Astrocyte (in vitro differentiated cells and primary cell): ENCODE measurements around the gene SHROOM2. TPM values are rescaled to one million over a fixed set of nuclear protein-coding genes. Genes with fewer than 3 reads are reported as not detected.
A peak's percentile ranks its signal among the peaks of the same experiment; 100 is the strongest.

Experiments
- DNase-seq: peaks from one replicate; pipeline ENCODE4 v3.0.0-alpha.2; 2010; ENCODE audit warnings: low read depth
- FAIRE-seq: peaks from 2 replicates; lab custom pipeline; 2011; peaks lifted over from hg19 to GRCh38; lab: Jason Lieb, UNC
- H2AFZ ChIP-seq: 2 replicates; pipeline ENCODE4 v1.6.0; 2012; ENCODE audit warnings: low read depth, low read length, inconsistent platforms
- H3K27ac ChIP-seq: 2 replicates; pipeline ENCODE4 v1.5.1; 2011; ENCODE audit warnings: low read depth, low read length, inconsistent platforms
- H3K27me3 ChIP-seq: 2 replicates; pipeline ENCODE4 v1.6.0; 2011; ENCODE audit warnings: low read length, inconsistent platforms; ENCODE audit not compliant: insufficient read depth
- H3K36me3 ChIP-seq: 2 replicates; pipeline ENCODE4 v1.5.1; 2011; ENCODE audit warnings: low read length, inconsistent platforms; ENCODE audit not compliant: insufficient read depth
- H3K4me1 ChIP-seq: 2 replicates; pipeline ENCODE4 v1.5.1; 2011; ENCODE audit warnings: low read length, inconsistent platforms; ENCODE audit not compliant: insufficient read depth
- H3K4me2 ChIP-seq: 2 replicates; pipeline ENCODE4 v1.6.0; 2012; ENCODE audit warnings: low read length, inconsistent platforms
- H3K4me3 ChIP-seq: 2 replicates; pipeline ENCODE4 v1.5.1; 2011; ENCODE audit warnings: low read depth, mild to moderate bottlenecking, low read length, inconsistent platforms; ENCODE audit not compliant: insufficient read depth
- H3K79me2 ChIP-seq: 2 replicates; pipeline ENCODE4 v1.6.0; 2012; ENCODE audit warnings: mild to moderate bottlenecking, low read length, inconsistent platforms; ENCODE audit not compliant: insufficient read depth
- H3K9ac ChIP-seq: 2 replicates; pipeline ENCODE4 v1.6.0; 2012; ENCODE audit warnings: mild to moderate bottlenecking, low read length, inconsistent platforms
- H3K9me3 ChIP-seq: 2 replicates; pipeline ENCODE4 v1.5.1; 2012; ENCODE audit warnings: low read depth, mild to moderate bottlenecking, low read length, inconsistent platforms; ENCODE audit not compliant: insufficient read depth
- H4K20me1 ChIP-seq: 2 replicates; pipeline ENCODE4 v1.6.0; 2012; ENCODE audit warnings: low read length, inconsistent platforms; ENCODE audit not compliant: insufficient read depth
- H3K27ac Mint-ChIP-seq: one replicate; pipeline ENCODE4 v1.8.0; 2021; ENCODE audit warnings: mild to moderate bottlenecking, mixed read lengths; ENCODE audit not compliant: unreplicated experiment
- H3K27me3 Mint-ChIP-seq: one replicate; pipeline ENCODE4 v1.8.0; 2021; ENCODE audit warnings: low read depth, mixed read lengths; ENCODE audit not compliant: unreplicated experiment
- H3K36me3 Mint-ChIP-seq: one replicate; pipeline ENCODE4 v1.8.0; 2021; ENCODE audit warnings: low read depth, mixed read lengths; ENCODE audit not compliant: unreplicated experiment
- H3K4me1 Mint-ChIP-seq: one replicate; pipeline ENCODE4 v1.8.0; 2021; ENCODE audit warnings: low read depth, mixed read lengths; ENCODE audit not compliant: unreplicated experiment
- H3K4me3 Mint-ChIP-seq: one replicate; pipeline ENCODE4 v1.8.0; 2021; ENCODE audit warnings: mild to moderate bottlenecking, moderate library complexity, mixed read lengths; ENCODE audit not compliant: unreplicated experiment
- H3K9me3 Mint-ChIP-seq: one replicate; pipeline ENCODE4 v1.8.0; 2021; ENCODE audit warnings: mild to moderate bottlenecking, mixed read lengths; ENCODE audit not compliant: unreplicated experiment
- CTCF ChIP-seq: IDR thresholded peaks from 2 replicates; pipeline ENCODE4 v1.5.1; 2011; ENCODE audit warnings: low read depth, mild to moderate bottlenecking, inconsistent platforms, low read length, moderate library complexity; ENCODE audit not compliant: insufficient read depth
- EZH2 ChIP-seq: IDR thresholded peaks from 2 replicates; pipeline ENCODE4 v1.6.1; 2012; ENCODE audit warnings: mild to moderate bottlenecking, low read length, inconsistent platforms; ENCODE audit not compliant: insufficient read depth
- total RNA-seq: library from RNA; stranded (reverse); gene quantifications from 2 replicates; pipeline ENCODE4 v1.2.1, GENCODE V29; 2021

Gene SHROOM2
- total RNA-seq, 1 donor from 2014 or later, result 15.9 TPM

- Mint-ChIP-seq H3K9me3 (peaks cover 6% of the 10 kb centered on the region), H3K4me1 (no peaks in the 10 kb centered on the region), H3K36me3 (peaks cover 6% of the 10 kb centered on the region), H3K4me3 (no peak overlapping the region), H3K27me3 (no peaks in the 10 kb centered on the region), H3K27ac (no peak overlapping the region)
- Histone ChIP-seq H3K4me2 (no peak overlapping the region), H3K36me3 (no peaks in the 10 kb centered on the region), H3K27me3 (no peaks in the 10 kb centered on the region), H3K4me3 (no peak overlapping the region), H3K9me3 (no peaks in the 10 kb centered on the region), H2AFZ (no peak overlapping the region), H3K27ac (no peak overlapping the region), H3K4me1 (no peaks in the 10 kb centered on the region), H3K79me2 (no peaks in the 10 kb centered on the region), H4K20me1 (no peaks in the 10 kb centered on the region), H3K9ac (no peak overlapping the region)
- DNase-seq (no peak), FAIRE-seq (no peak)
- TF ChIP-seq EZH2, result no peak
- no peak for TF ChIP-seq CTCF
Measured at GRCh38 chrX:9953396-9953795, 167.2 kb downstream of the SHROOM2 start.

GRCh38 chrX:9955506-9955905, 169.3 kb downstream of the SHROOM2 start:
- H3K27me3 ChIP-seq, result no peaks in the 10 kb centered on the region
- FAIRE-seq (peak; percentile 87), DNase-seq (peak; percentile 62)
- H3K4me2 ChIP-seq, result no peak overlapping the region
- H3K9ac ChIP-seq, result no peak overlapping the region
- no peaks in the 10 kb centered on the region for H3K27me3 Mint-ChIP-seq
- peaks cover 6% of the 10 kb centered on the region for H3K36me3 Mint-ChIP-seq
- no peaks in the 10 kb centered on the region for H3K4me1 Mint-ChIP-seq
- TF ChIP-seq EZH2 (no peak), CTCF (no peak)
- H3K79me2 ChIP-seq, result no peaks in the 10 kb centered on the region
- H4K20me1 ChIP-seq, result no peaks in the 10 kb centered on the region
- peaks cover 6% of the 10 kb centered on the region for H3K9me3 Mint-ChIP-seq
- H3K27ac Mint-ChIP-seq, result no peak overlapping the region
- H2AFZ ChIP-seq, result no peak overlapping the region
- H3K4me3 Mint-ChIP-seq, result no peak overlapping the region
- H3K27ac ChIP-seq, result no peak overlapping the region
- H3K36me3 ChIP-seq, result no peaks in the 10 kb centered on the region
- no peaks in the 10 kb centered on the region for H3K4me1 ChIP-seq
- H3K9me3 ChIP-seq, result no peaks in the 10 kb centered on the region
- no peak overlapping the region for H3K4me3 ChIP-seq

GRCh38 chrX:9957743-9958142, 171.5 kb downstream of the SHROOM2 start:
- H3K4me3 Mint-ChIP-seq, result no peak overlapping the region
- no peaks in the 10 kb centered on the region for H3K27me3 Mint-ChIP-seq
- Histone ChIP-seq H3K79me2 (no peaks in the 10 kb centered on the region), H3K36me3 (no peaks in the 10 kb centered on the region), H3K27me3 (no peaks in the 10 kb centered on the region), H3K9me3 (no peaks in the 10 kb centered on the region), H3K27ac (no peak overlapping the region), H2AFZ (no peak overlapping the region), H3K4me2 (no peak overlapping the region), H4K20me1 (no peaks in the 10 kb centered on the region), H3K9ac (no peak overlapping the region), H3K4me1 (no peaks in the 10 kb centered on the region), H3K4me3 (no peak overlapping the region)
- H3K4me1 Mint-ChIP-seq, result no peaks in the 10 kb centered on the region
- no peak for FAIRE-seq
- H3K9me3 Mint-ChIP-seq, result peaks cover 3% of the 10 kb centered on the region
- no peak for TF ChIP-seq EZH2
- no peak for TF ChIP-seq CTCF
- DNase-seq, result no peak
- no peak overlapping the region for H3K27ac Mint-ChIP-seq
- H3K36me3 Mint-ChIP-seq, result peaks cover 2% of the 10 kb centered on the region
